ENCODE results near the gene SPACA6.
A peak's percentile ranks its signal among the peaks of the same experiment; 100 is the strongest.
"Not testable (repeated sequence)": the region's sequence is repeated elsewhere in the genome, so short reads cannot be mapped to it uniquely, and the experiment has no call there.

The SPACA6 gene

GRCh38 chr19:51693260-51693659 lies at the start of gene SPACA6:
TSS of gene SPACA6 (plus strand) at chr19:51693330. CDS start at chr19:51693527, 197 bp downstream.
- FAIRE-seq, result no peak

GRCh38 chr19:51644636-51645271 lies 48.4 kb upstream of the SPACA6 start:
- FAIRE-seq, result no peak

GRCh38 chr19:51646730-51647129 lies 46.4 kb upstream of the SPACA6 start, which contains the start of gene SIGLEC14:
TSS of gene SIGLEC14 (minus strand) at chr19:51646825. CDS start at chr19:51646759, 66 bp downstream.
- FAIRE-seq, result not testable (repeated sequence)

GRCh38 chr19:51647318-51647717 lies 45.8 kb upstream of the SPACA6 start:
- FAIRE-seq, result no peak

GRCh38 chr19:51651216-51651846 lies 41.8 kb upstream of the SPACA6 start:
- no peak for FAIRE-seq

GRCh38 chr19:51652266-51652665 lies 40.9 kb upstream of the SPACA6 start:
- no peak for FAIRE-seq

- FAIRE-seq, result no peak
These were observed 40.0 kb upstream of the SPACA6 start for GRCh38 chr19:51653162-51653561.

GRCh38 chr19:51654783-51655182 lies 38.3 kb upstream of the SPACA6 start:
- FAIRE-seq, result no peak

GRCh38 chr19:51660975-51661600 lies 32.0 kb upstream of the SPACA6 start:
- peak; percentile 94 for FAIRE-seq

GRCh38 chr19:51663650-51664049 lies 29.5 kb upstream of the SPACA6 start:
- no peak for FAIRE-seq

- no peak for FAIRE-seq
These were observed 29.0 kb upstream of the SPACA6 start for GRCh38 chr19:51664131-51664530.

- FAIRE-seq, result no peak
These were observed 28.1 kb upstream of the SPACA6 start for GRCh38 chr19:51664997-51665396.

GRCh38 chr19:51668216-51668615 lies 24.9 kb upstream of the SPACA6 start:
- no peak for FAIRE-seq

GRCh38 chr19:51675911-51676565 lies 17.1 kb upstream of the SPACA6 start:
- FAIRE-seq, result not testable (repeated sequence)

- no peak for FAIRE-seq
These were observed 16.5 kb upstream of the SPACA6 start for GRCh38 chr19:51676566-51677083.

- FAIRE-seq, result no peak
These were observed 12.7 kb upstream of the SPACA6 start for GRCh38 chr19:51680474-51680873.

GRCh38 chr19:51681286-51681941 lies 11.7 kb upstream of the SPACA6 start:
- no peak for FAIRE-seq

- FAIRE-seq, result no peak
These were observed 7.0 kb upstream of the SPACA6 start for GRCh38 chr19:51686171-51686570.

- FAIRE-seq, result no peak
These were observed 5.1 kb upstream of the SPACA6 start for GRCh38 chr19:51687791-51688670.

- peak; percentile 13 for FAIRE-seq
These were observed 4.2 kb upstream of the SPACA6 start for GRCh38 chr19:51688671-51689571.

Data from TTC549 (cell line).